HepG2 (cell line): ENCODE measurements around the gene LRP1B.

Source experiments
- HDAC1 ChIP-seq: sonication (generic); formaldehyde crosslinking; IDR thresholded peaks from 2 replicates; pipeline ENCODE4 v1.5.1; 2020; ENCODE audit warnings: mild to moderate bottlenecking, missing genetic modification reagents
- HDAC6 ChIP-seq: fragments of 200-600 bp; sonication (generic); IDR thresholded peaks from 2 replicates; pipeline ENCODE4 v1.7.0; 2017; ENCODE audit warnings: mild to moderate bottlenecking, antibody characterized with exemption, low read length, low read depth
- KDM4B ChIP-seq: sonication (generic); formaldehyde crosslinking; IDR thresholded peaks from 2 replicates; pipeline ENCODE4 v1.4.0; 2020; ENCODE audit warnings: missing genetic modification reagents
- MYC ChIP-seq: sonication (generic); formaldehyde crosslinking; IDR thresholded peaks from 2 replicates; pipeline ENCODE4 v1.9.0; 2021; ENCODE audit warnings: missing genetic modification reagents, borderline replicate concordance
- NPAS2 ChIP-seq: sonication (generic); formaldehyde crosslinking; IDR thresholded peaks from 2 replicates; pipeline ENCODE4 v1.8.0; 2022; ENCODE audit warnings: mild to moderate bottlenecking, missing genetic modification reagents, borderline replicate concordance
- RXRB ChIP-seq: IDR thresholded peaks from 2 replicates; pipeline ENCODE4 v1.6.1; 2016; ENCODE audit warnings: borderline replicate concordance, missing genetic modification reagents, missing compliant biosample characterization
- SCMH1 ChIP-seq: sonication (generic); formaldehyde crosslinking; IDR thresholded peaks from 2 replicates; pipeline ENCODE4 v1.9.0; 2021; ENCODE audit warnings: missing genetic modification reagents, mild to moderate bottlenecking, borderline replicate concordance
- SIN3A ChIP-seq: IDR thresholded peaks from 2 replicates; pipeline ENCODE4 v1.6.1; 2011; ENCODE audit warnings: low read depth, mild to moderate bottlenecking, control low read depth, low read length, borderline replicate concordance
- USF2 ChIP-seq, 2 experiments: sonication (generic) in 1 of 2; formaldehyde crosslinking in 1 of 2; IDR thresholded peaks; 2 replicates each; pipeline versions ENCODE4 v1.5.1 to v1.6.1; 2011 to 2020; ENCODE audit warnings: borderline replicate concordance in 1 of 2, low read depth in 1 of 2, low read length in 1 of 2, mild to moderate bottlenecking in 1 of 2, missing genetic modification reagents in 1 of 2, moderate library complexity in 1 of 2
- ZBTB1 ChIP-seq: sonication (generic); formaldehyde crosslinking; IDR thresholded peaks from 2 replicates; pipeline ENCODE4 v1.4.0; 2020; ENCODE audit warnings: missing genetic modification reagents, borderline replicate concordance
- ZNF501 ChIP-seq: sonication (generic); formaldehyde crosslinking; IDR thresholded peaks from 2 replicates; pipeline ENCODE4 v1.5.1; 2020; ENCODE audit warnings: mild to moderate bottlenecking, moderate library complexity, missing genetic modification reagents
- ZNF598 ChIP-seq: sonication (generic); formaldehyde crosslinking; IDR thresholded peaks from 2 replicates; pipeline ENCODE4 v1.5.1; 2020; ENCODE audit warnings: mild to moderate bottlenecking, missing genetic modification reagents, borderline replicate concordance
- TF ChIP-seq, protein P1 (sequence below): sonication (generic); formaldehyde crosslinking; IDR thresholded peaks from 2 replicates; pipeline ENCODE4 v1.9.0; 2022; ENCODE audit warnings: low read depth, missing genetic modification reagents
- TF ChIP-seq, protein P2 (sequence below): sonication (generic); formaldehyde crosslinking; IDR thresholded peaks from 2 replicates; pipeline ENCODE4 v1.5.0; 2020; ENCODE audit warnings: mild to moderate bottlenecking, missing genetic modification reagents, moderate library complexity

DNA sequence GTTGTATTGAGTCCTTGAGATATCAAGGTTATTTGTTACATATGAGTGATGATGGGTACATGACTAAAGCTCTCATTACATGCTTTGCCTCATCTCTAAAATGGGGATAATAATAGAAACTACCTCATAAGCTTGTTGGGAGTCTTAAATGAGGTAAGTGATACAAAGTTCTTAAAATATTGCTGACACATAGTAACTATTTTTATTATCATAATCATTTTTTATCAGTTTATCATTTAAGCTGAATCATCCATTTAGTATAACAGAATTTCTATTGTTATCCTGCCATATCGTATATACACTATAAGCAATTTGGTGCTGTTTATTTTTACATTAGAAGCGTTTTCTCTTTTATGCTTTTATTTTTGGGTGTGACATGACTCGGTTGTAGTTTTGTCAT, 871.1 kb downstream of the LRP1B start:
- TF ChIP-seq KDM4B: no peak
- TF ChIP-seq, protein P1, sequence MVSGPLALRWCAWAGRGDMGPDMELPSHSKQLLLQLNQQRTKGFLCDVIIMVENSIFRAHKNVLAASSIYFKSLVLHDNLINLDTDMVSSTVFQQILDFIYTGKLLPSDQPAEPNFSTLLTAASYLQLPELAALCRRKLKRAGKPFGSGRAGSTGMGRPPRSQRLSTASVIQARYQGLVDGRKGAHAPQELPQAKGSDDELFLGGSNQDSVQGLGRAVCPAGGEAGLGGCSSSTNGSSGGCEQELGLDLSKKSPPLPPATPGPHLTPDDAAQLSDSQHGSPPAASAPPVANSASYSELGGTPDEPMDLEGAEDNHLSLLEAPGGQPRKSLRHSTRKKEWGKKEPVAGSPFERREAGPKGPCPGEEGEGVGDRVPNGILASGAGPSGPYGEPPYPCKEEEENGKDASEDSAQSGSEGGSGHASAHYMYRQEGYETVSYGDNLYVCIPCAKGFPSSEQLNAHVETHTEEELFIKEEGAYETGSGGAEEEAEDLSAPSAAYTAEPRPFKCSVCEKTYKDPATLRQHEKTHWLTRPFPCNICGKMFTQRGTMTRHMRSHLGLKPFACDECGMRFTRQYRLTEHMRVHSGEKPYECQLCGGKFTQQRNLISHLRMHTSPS (CRISPR knock-in tag): no peak
- TF ChIP-seq ZNF501: no peak
- no peak for TF ChIP-seq NPAS2 (CRISPR knock-in tag)
- no peak for TF ChIP-seq HDAC1 (CRISPR knock-in tag)
- TF ChIP-seq SIN3A: no peak
- no peak for TF ChIP-seq ZBTB1 (CRISPR knock-in tag)
- TF ChIP-seq RXRB: no peak
- no peak for TF ChIP-seq USF2 (IDR thresholded peaks at IDR 0.05; ENCODE audit: low read depth, low read length)
- no peak for TF ChIP-seq USF2 (CRISPR knock-in tag; IDR thresholded peaks at IDR 0.05; ENCODE audit: borderline replicate concordance)
- TF ChIP-seq HDAC6: no peak
- TF ChIP-seq, protein P2, sequence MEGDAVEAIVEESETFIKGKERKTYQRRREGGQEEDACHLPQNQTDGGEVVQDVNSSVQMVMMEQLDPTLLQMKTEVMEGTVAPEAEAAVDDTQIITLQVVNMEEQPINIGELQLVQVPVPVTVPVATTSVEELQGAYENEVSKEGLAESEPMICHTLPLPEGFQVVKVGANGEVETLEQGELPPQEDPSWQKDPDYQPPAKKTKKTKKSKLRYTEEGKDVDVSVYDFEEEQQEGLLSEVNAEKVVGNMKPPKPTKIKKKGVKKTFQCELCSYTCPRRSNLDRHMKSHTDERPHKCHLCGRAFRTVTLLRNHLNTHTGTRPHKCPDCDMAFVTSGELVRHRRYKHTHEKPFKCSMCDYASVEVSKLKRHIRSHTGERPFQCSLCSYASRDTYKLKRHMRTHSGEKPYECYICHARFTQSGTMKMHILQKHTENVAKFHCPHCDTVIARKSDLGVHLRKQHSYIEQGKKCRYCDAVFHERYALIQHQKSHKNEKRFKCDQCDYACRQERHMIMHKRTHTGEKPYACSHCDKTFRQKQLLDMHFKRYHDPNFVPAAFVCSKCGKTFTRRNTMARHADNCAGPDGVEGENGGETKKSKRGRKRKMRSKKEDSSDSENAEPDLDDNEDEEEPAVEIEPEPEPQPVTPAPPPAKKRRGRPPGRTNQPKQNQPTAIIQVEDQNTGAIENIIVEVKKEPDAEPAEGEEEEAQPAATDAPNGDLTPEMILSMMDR (CRISPR knock-in tag): no peak
- no peak for TF ChIP-seq MYC (CRISPR knock-in tag)
- TF ChIP-seq SCMH1 (CRISPR knock-in tag): no peak
- TF ChIP-seq ZNF598: no peak
